ENCODE data around the gene SMYD3. TPM values are rescaled to one million over a fixed set of nuclear protein-coding genes. Genes with fewer than 3 reads are reported as not detected.

Gene SMYD3
- total and polyA plus RNA-seq, 2 of the 4 experiments (the other 2 are of a cell fraction): 26.5 to 37.6 TPM

- TF ChIP-seq, protein P1, sequence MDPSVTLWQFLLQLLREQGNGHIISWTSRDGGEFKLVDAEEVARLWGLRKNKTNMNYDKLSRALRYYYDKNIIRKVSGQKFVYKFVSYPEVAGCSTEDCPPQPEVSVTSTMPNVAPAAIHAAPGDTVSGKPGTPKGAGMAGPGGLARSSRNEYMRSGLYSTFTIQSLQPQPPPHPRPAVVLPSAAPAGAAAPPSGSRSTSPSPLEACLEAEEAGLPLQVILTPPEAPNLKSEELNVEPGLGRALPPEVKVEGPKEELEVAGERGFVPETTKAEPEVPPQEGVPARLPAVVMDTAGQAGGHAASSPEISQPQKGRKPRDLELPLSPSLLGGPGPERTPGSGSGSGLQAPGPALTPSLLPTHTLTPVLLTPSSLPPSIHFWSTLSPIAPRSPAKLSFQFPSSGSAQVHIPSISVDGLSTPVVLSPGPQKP (IDR thresholded peaks at IDR 0.05; ENCODE audit: borderline replicate concordance, low read depth, low read length): no peak
- no peak for TF ChIP-seq NFE2L2 (IDR thresholded peaks at IDR 0.05; ENCODE audit: low read depth, low read length)
- no peak for TF ChIP-seq POLR2A (IDR thresholded peaks at IDR 0.05; ENCODE audit: low read depth, low read length)
- TF ChIP-seq, protein P2, sequence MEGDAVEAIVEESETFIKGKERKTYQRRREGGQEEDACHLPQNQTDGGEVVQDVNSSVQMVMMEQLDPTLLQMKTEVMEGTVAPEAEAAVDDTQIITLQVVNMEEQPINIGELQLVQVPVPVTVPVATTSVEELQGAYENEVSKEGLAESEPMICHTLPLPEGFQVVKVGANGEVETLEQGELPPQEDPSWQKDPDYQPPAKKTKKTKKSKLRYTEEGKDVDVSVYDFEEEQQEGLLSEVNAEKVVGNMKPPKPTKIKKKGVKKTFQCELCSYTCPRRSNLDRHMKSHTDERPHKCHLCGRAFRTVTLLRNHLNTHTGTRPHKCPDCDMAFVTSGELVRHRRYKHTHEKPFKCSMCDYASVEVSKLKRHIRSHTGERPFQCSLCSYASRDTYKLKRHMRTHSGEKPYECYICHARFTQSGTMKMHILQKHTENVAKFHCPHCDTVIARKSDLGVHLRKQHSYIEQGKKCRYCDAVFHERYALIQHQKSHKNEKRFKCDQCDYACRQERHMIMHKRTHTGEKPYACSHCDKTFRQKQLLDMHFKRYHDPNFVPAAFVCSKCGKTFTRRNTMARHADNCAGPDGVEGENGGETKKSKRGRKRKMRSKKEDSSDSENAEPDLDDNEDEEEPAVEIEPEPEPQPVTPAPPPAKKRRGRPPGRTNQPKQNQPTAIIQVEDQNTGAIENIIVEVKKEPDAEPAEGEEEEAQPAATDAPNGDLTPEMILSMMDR (conservative IDR thresholded peaks at IDR 0.05; ENCODE audit: low read depth, low read length): no peak
- TF ChIP-seq RAD21 (IDR thresholded peaks at IDR 0.05; ENCODE audit: low read length): no peak
- no peak for TF ChIP-seq RFX5 (IDR thresholded peaks at IDR 0.05; ENCODE audit: low read depth, low read length)
- no peak for TF ChIP-seq MAZ (IDR thresholded peaks at IDR 0.05; ENCODE audit: borderline replicate concordance, low read depth, low read length)
- no peak for TF ChIP-seq SMC3 (IDR thresholded peaks at IDR 0.05; ENCODE audit: low read depth, low read length)
- TF ChIP-seq BHLHE40 (IDR thresholded peaks at IDR 0.05; ENCODE audit: low read depth, low read length): no peak
- TF ChIP-seq MXI1 (IDR thresholded peaks at IDR 0.05; ENCODE audit: borderline replicate concordance, low read depth, low read length): no peak
- TF ChIP-seq CHD1 (IDR thresholded peaks at IDR 0.05; ENCODE audit: low read depth, low read length): no peak
- TF ChIP-seq FOS (IDR thresholded peaks at IDR 0.05; ENCODE audit: low read depth, low read length): no peak
- TF ChIP-seq CEBPB (IDR thresholded peaks at IDR 0.05; ENCODE audit: low read depth, low read length): no peak
- no peak for TF ChIP-seq MAFK (IDR thresholded peaks at IDR 0.05; ENCODE audit: low read depth, low read length)
- no peak for TF ChIP-seq RCOR1 (IDR thresholded peaks at IDR 0.05; ENCODE audit: insufficient replicate concordance, low read length)
- no peak for TF ChIP-seq USF2 (IDR thresholded peaks at IDR 0.05; ENCODE audit: low read depth, low read length)
- no peak overlapping the region for H3K9ac ChIP-seq (ENCODE audit: low read depth, low read length)
- no peak overlapping the region for H2BK120ac ChIP-seq (ENCODE audit: low read depth, low read length)
- ChIA-PET POLR2A (ENCODE audit: unreplicated experiment) (no interaction called here), CTCF (no interaction called here)
- H4K8ac ChIP-seq (ENCODE audit: low read depth in 2 of 2, low read length in 2 of 2): no peak overlapping the region
- no peak overlapping the region for H3K4ac ChIP-seq (ENCODE audit: low read depth, low read length)
- no peak overlapping the region for H3K18ac ChIP-seq (ENCODE audit: low read depth, low read length)
- no peak overlapping the region for H3K14ac ChIP-seq (replicated peaks; ENCODE audit: low read depth, low read length)
- H2AK9ac ChIP-seq (replicated peaks; ENCODE audit: low read depth, low read length, poor library complexity): no peak overlapping the region
- H4K5ac ChIP-seq (ENCODE audit: low read depth, low read length): no peak overlapping the region
- no peaks in the 10 kb centered on the region for H3K9me3 ChIP-seq (ENCODE audit: control insufficient read depth, insufficient read depth, low read length)
- ATAC-seq (ENCODE audit: low read depth): no peak
- no peak for DNase-seq
- H3K4me1 ChIP-seq (ENCODE audit: control insufficient read depth, insufficient read depth, low read length): peaks cover 2% of the 10 kb centered on the region; the same call in 1 of the 2 replicates
- in situ Hi-C loops (cut with MboI; ENCODE audit: low sequenced_read_pairs): no loop called here
- H2BK20ac ChIP-seq (ENCODE audit: low read depth, low read length): no peak overlapping the region
- no peaks in the 10 kb centered on the region for H3K27me3 ChIP-seq (ENCODE audit: control insufficient read depth, insufficient read depth, low read length)
- dilution Hi-C loops (cut with HindIII; ENCODE audit: low sequenced_read_pairs, unreplicated experiment): no loop called here
- no peaks in the 10 kb centered on the region for H4K20me1 ChIP-seq (ENCODE audit: insufficient read depth, low read length)
- no peaks in the 10 kb centered on the region; the same call in 1 of the 2 replicates for H3K9me1 ChIP-seq (ENCODE audit: insufficient read depth, low read length)
- H2AK5ac ChIP-seq (ENCODE audit: low read depth, low read length): no peak overlapping the region
- intact Hi-C loops (cut with micrococcal nuclease): no loop called here
- H3K79me1 ChIP-seq (ENCODE audit: low read depth in 1 of 2, low read length in 2 of 2): peaks cover 4 to 13% of the 10 kb centered on the region in 2 experiments; a peak in 3 of 4 replicates
- no peak overlapping the region for H4K91ac ChIP-seq (ENCODE audit: insufficient read depth, low read depth, low read length)
- H2BK15ac ChIP-seq (ENCODE audit: low read depth, low read length): no peak overlapping the region
- H3K4me3 ChIP-seq (ENCODE audit: insufficient read depth, low read depth, low read length): no peak overlapping the region
- H3K27ac ChIP-seq (ENCODE audit: insufficient read depth, low read length): no peak overlapping the region
- H3K56ac ChIP-seq (ENCODE audit: extremely low read depth, insufficient read depth, low read length): no peak overlapping the region
- BruUV-seq (replicated peaks): no TSS peak
- no peak overlapping the region for H2AFZ ChIP-seq (replicated peaks; ENCODE audit: low read length, poor library complexity)
- H3K23ac ChIP-seq (ENCODE audit: low read depth, low read length): no peak overlapping the region
- WGBS, 2 experiments (ENCODE audit: extremely low coverage in 2 of 2, insufficient read length in 1 of 2): no CpG with 5 or more reads among the region's 5 CpGs
- no peak overlapping the region for H2BK5ac ChIP-seq (ENCODE audit: low read depth, low read length, poor library complexity, severe bottlenecking)
- H3K4me2 ChIP-seq (ENCODE audit: low read depth, low read length): no peak overlapping the region
- H3K36me3 ChIP-seq (ENCODE audit: control insufficient read depth, insufficient read depth, low read length): no peaks in the 10 kb centered on the region
Observed at GRCh38 chr1:246397046-246397445, 110.0 kb downstream of the SMYD3 start.
